Ammon's horn (tissue), 1 donor: ENCODE data around the gene OR10C1.

ENCODE experiments used
- DNase-seq: peaks from one replicate; pipeline ENCODE4 v3.0.0-alpha.2; 2016; ENCODE audit warnings: low spot score

OR10C1 gene

GRCh38 chr6:29478740-29479139 lies 39.6 kb downstream of the OR10C1 start:
- no peak for DNase-seq

- no peak for DNase-seq
Observed at GRCh38 chr6:29479560-29479959, 40.5 kb downstream of the OR10C1 start.

- no peak for DNase-seq
Observed at GRCh38 chr6:29483186-29483585, 44.1 kb downstream of the OR10C1 start.

GRCh38 chr6:29483735-29484134 lies 44.6 kb downstream of the OR10C1 start:
- DNase-seq: no peak

GRCh38 chr6:29486577-29486976 lies 47.5 kb downstream of the OR10C1 start:
- no peak for DNase-seq

- DNase-seq: no peak
Observed at GRCh38 chr6:29487131-29487530, 48.0 kb downstream of the OR10C1 start.

- DNase-seq: no peak
Observed at GRCh38 chr6:29487660-29488059, 48.6 kb downstream of the OR10C1 start, which contains the start of gene MAS1L. Gene MAS1L (minus strand): TSS chr6:29487956. CDS start chr6:29487902, 54 bp downstream.

GRCh38 chr6:29488874-29489273 lies 49.8 kb downstream of the OR10C1 start:
- no peak for DNase-seq

GRCh38 chr6:29489286-29489685 lies 50.2 kb downstream of the OR10C1 start:
- no peak for DNase-seq

- DNase-seq: no peak
Observed at GRCh38 chr6:29490055-29490454, 50.9 kb downstream of the OR10C1 start.

GRCh38 chr6:29490552-29490951 lies 51.4 kb downstream of the OR10C1 start:
- no peak for DNase-seq
